ENCODE data around the gene HPCAL1. TPM values are rescaled to one million over a fixed set of nuclear protein-coding genes. Genes with fewer than 3 reads are reported as not detected.

The HPCAL1 gene
- polyA plus RNA-seq, 1 donor from 2014 or later, result 63.4 TPM

- no peaks in the 10 kb centered on the region for H3K9me3 ChIP-seq (ENCODE audit: low read length)
- no peak overlapping the region for H3K9ac ChIP-seq (ENCODE audit: low read length)
- TF ChIP-seq SMC3 (conservative IDR thresholded peaks at IDR 0.05; ENCODE audit: poor library complexity), result no peak
- no peak for TF ChIP-seq REST (IDR thresholded peaks at IDR 0.05; ENCODE audit: borderline replicate concordance)
- no peak for TF ChIP-seq TAF1 (IDR thresholded peaks at IDR 0.05; ENCODE audit: low read depth)
- TF ChIP-seq EP300 (conservative IDR thresholded peaks at IDR 0.05; ENCODE audit: poor library complexity, severe bottlenecking), result no peak
- TF ChIP-seq POLR2AphosphoS5 (IDR thresholded peaks at IDR 0.05), result no peak
- TF ChIP-seq EZH2 (IDR thresholded peaks at IDR 0.05; ENCODE audit: borderline replicate concordance, insufficient read depth, low read length, poor library complexity, severe bottlenecking), result no peak
- H3K27ac ChIP-seq (ENCODE audit: low read length), result no peak overlapping the region
- no peaks in the 10 kb centered on the region for H3K9me2 ChIP-seq (ENCODE audit: insufficient read depth, low read length)
- H3K36me3 ChIP-seq (ENCODE audit: insufficient read depth, low read length), result no peaks in the 10 kb centered on the region
- no peaks in the 10 kb centered on the region for H3F3A ChIP-seq (ENCODE audit: insufficient read depth, low read length, poor library complexity, severe bottlenecking)
- H2AFZ ChIP-seq (ENCODE audit: low read depth, low read length), result no peak overlapping the region
- H4K20me1 ChIP-seq (ENCODE audit: insufficient read depth), result no peaks in the 10 kb centered on the region
- H3K27me3 ChIP-seq (ENCODE audit: insufficient read depth, low read depth, low read length), result no peaks in the 10 kb centered on the region
- no peaks in the 10 kb centered on the region for H3K79me2 ChIP-seq (replicated peaks; ENCODE audit: insufficient read depth, low read length)
- no peak overlapping the region for H3K4me2 ChIP-seq (ENCODE audit: low read length)
- H3K4me3 ChIP-seq (ENCODE audit: low read length), result no peak overlapping the region
These were observed 35.8 kb downstream of the HPCAL1 start for GRCh38 chr2:10338270-10339188.

- no peak overlapping the region for H2AFZ ChIP-seq (ENCODE audit: low read depth, low read length)
- no peaks in the 10 kb centered on the region for H3K79me2 ChIP-seq (replicated peaks; ENCODE audit: insufficient read depth, low read length)
- no peak overlapping the region for H3K4me2 ChIP-seq (ENCODE audit: low read length)
- H3K27ac ChIP-seq (ENCODE audit: low read length), result no peak overlapping the region
- no peak overlapping the region for H3K9ac ChIP-seq (ENCODE audit: low read length)
- no peak for TF ChIP-seq SMC3 (conservative IDR thresholded peaks at IDR 0.05; ENCODE audit: poor library complexity)
- no peak for TF ChIP-seq POLR2AphosphoS5 (IDR thresholded peaks at IDR 0.05)
- TF ChIP-seq EZH2 (IDR thresholded peaks at IDR 0.05; ENCODE audit: borderline replicate concordance, insufficient read depth, low read length, poor library complexity, severe bottlenecking), result no peak
- TF ChIP-seq RAD21 (conservative IDR thresholded peaks at IDR 0.05), result no peak
- TF ChIP-seq MXI1 (conservative IDR thresholded peaks at IDR 0.05; ENCODE audit: poor library complexity, severe bottlenecking), result no peak
- no peak for TF ChIP-seq TAF1 (IDR thresholded peaks at IDR 0.05; ENCODE audit: low read depth)
- no peak for TF ChIP-seq CTCF (IDR thresholded peaks at IDR 0.05; ENCODE audit: poor library complexity, severe bottlenecking)
- no peak for TF ChIP-seq EP300 (conservative IDR thresholded peaks at IDR 0.05; ENCODE audit: poor library complexity, severe bottlenecking)
- TF ChIP-seq REST (IDR thresholded peaks at IDR 0.05; ENCODE audit: borderline replicate concordance), result no peak
- H3K4me3 ChIP-seq (ENCODE audit: low read length), result no peak overlapping the region
- H3K27me3 ChIP-seq (ENCODE audit: insufficient read depth, low read depth, low read length), result no peaks in the 10 kb centered on the region
- no peaks in the 10 kb centered on the region for H3F3A ChIP-seq (ENCODE audit: insufficient read depth, low read length, poor library complexity, severe bottlenecking)
- no peaks in the 10 kb centered on the region for H4K20me1 ChIP-seq (ENCODE audit: insufficient read depth)
- no peaks in the 10 kb centered on the region for H3K9me3 ChIP-seq (ENCODE audit: low read length)
- H3K36me3 ChIP-seq (ENCODE audit: insufficient read depth, low read length), result no peaks in the 10 kb centered on the region
- no peaks in the 10 kb centered on the region for H3K9me2 ChIP-seq (ENCODE audit: insufficient read depth, low read length)
These were observed 37.2 kb downstream of the HPCAL1 start for GRCh38 chr2:10339647-10340592.
